ENCODE results near the gene LRIF1.
A peak's percentile ranks its signal among the peaks of the same experiment; 100 is the strongest.

The LRIF1 gene

GRCh38 chr1:110898734-110899457 is 64.8 kb downstream of the LRIF1 start:
- H2AFZ ChIP-seq (ENCODE audit: low read depth, low read length): no peak overlapping the region
- no peak overlapping the region for H3K4me3 ChIP-seq (ENCODE audit: low read depth in 1 of 2, low read length in 2 of 2)
- TF ChIP-seq EZH2 (IDR thresholded peaks at IDR 0.05; ENCODE audit: borderline replicate concordance, low read depth, low read length, severe bottlenecking): no peak
- TF ChIP-seq, protein P1, sequence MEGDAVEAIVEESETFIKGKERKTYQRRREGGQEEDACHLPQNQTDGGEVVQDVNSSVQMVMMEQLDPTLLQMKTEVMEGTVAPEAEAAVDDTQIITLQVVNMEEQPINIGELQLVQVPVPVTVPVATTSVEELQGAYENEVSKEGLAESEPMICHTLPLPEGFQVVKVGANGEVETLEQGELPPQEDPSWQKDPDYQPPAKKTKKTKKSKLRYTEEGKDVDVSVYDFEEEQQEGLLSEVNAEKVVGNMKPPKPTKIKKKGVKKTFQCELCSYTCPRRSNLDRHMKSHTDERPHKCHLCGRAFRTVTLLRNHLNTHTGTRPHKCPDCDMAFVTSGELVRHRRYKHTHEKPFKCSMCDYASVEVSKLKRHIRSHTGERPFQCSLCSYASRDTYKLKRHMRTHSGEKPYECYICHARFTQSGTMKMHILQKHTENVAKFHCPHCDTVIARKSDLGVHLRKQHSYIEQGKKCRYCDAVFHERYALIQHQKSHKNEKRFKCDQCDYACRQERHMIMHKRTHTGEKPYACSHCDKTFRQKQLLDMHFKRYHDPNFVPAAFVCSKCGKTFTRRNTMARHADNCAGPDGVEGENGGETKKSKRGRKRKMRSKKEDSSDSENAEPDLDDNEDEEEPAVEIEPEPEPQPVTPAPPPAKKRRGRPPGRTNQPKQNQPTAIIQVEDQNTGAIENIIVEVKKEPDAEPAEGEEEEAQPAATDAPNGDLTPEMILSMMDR (IDR thresholded peaks at IDR 0.05; ENCODE audit: borderline replicate concordance, extremely low read depth, low read length, poor library complexity, severe bottlenecking): no peak
- no peaks in the 10 kb centered on the region for H4K20me1 ChIP-seq (ENCODE audit: insufficient read depth, low read length)
- no peaks in the 10 kb centered on the region for H3K9me3 ChIP-seq (ENCODE audit: insufficient read depth, low read length, severe bottlenecking)
- ATAC-seq (ENCODE audit: insufficient read depth, low read depth): 0 out of 3 replicates have a peak, but pooled peaks have one; percentile 15
- H3K36me3 ChIP-seq (ENCODE audit: insufficient read depth, low read length): peaks cover 64% of the 10 kb centered on the region
- 0 out of 2 replicates have a peak, but pooled peaks cover 3% of the 10 kb centered on the region for H3K79me2 ChIP-seq (ENCODE audit: insufficient read depth, low read length)
- H3K4me2 ChIP-seq (ENCODE audit: insufficient read depth, low read length): no peak overlapping the region
- DNase-seq: no peak
- peaks cover 22% of the 10 kb centered on the region for H3K4me1 ChIP-seq (ENCODE audit: insufficient read depth, low read length)
- no peaks in the 10 kb centered on the region for H3K27me3 ChIP-seq (ENCODE audit: insufficient read depth, low read length, poor library complexity)
- no peak overlapping the region for H3K27ac ChIP-seq (ENCODE audit: low read length)
- H3K9ac ChIP-seq (ENCODE audit: low read depth, low read length): no peak overlapping the region

GRCh38 chr1:110897681-110898080 is 66.0 kb downstream of the LRIF1 start:
- Histone ChIP-seq H3K36me3 (ENCODE audit: insufficient read depth, low read length) (peaks cover 73% of the 10 kb centered on the region), H2AFZ (ENCODE audit: low read depth, low read length) (no peak overlapping the region), H3K9me3 (ENCODE audit: insufficient read depth, low read length, severe bottlenecking) (no peaks in the 10 kb centered on the region), H4K20me1 (ENCODE audit: insufficient read depth, low read length) (no peaks in the 10 kb centered on the region), H3K27ac (ENCODE audit: low read length) (no peak overlapping the region), H3K4me3 (ENCODE audit: low read depth in 1 of 2, low read length in 2 of 2) (no peak overlapping the region), H3K79me2 (ENCODE audit: insufficient read depth, low read length) (peaks cover 9% of the 10 kb centered on the region; the same call in 1 of the 2 replicates), H3K4me2 (ENCODE audit: insufficient read depth, low read length) (no peak overlapping the region), H3K4me1 (ENCODE audit: insufficient read depth, low read length) (peaks cover 25% of the 10 kb centered on the region), H3K27me3 (ENCODE audit: insufficient read depth, low read length, poor library complexity) (no peaks in the 10 kb centered on the region), H3K9ac (ENCODE audit: low read depth, low read length) (no peak overlapping the region)
- ATAC-seq (ENCODE audit: insufficient read depth, low read depth) (peak; percentile 25; the same call in 1 of the 3 replicates), DNase-seq (no peak)
- TF ChIP-seq, protein P1 (IDR thresholded peaks at IDR 0.05; ENCODE audit: borderline replicate concordance, extremely low read depth, low read length, poor library complexity, severe bottlenecking): no peak
- TF ChIP-seq EZH2 (IDR thresholded peaks at IDR 0.05; ENCODE audit: borderline replicate concordance, low read depth, low read length, severe bottlenecking): no peak

Data from DND-41 (cell line).